GM12878 (cell line): Measurements from ENCODE around the gene XKR3. TPM values are rescaled to one million over a fixed set of nuclear protein-coding genes. Genes with fewer than 3 reads are reported as not detected.

ENCODE experiments used
- ATAC-seq: fragments of 200-7000 bp; cut with Tn5 transposase; 3 replicates; pipeline ENCODE4 v1.9.1; 2020; ENCODE audit warnings: mild to moderate bottlenecking, moderate library complexity
- BruUV-seq: library from RNA; stranded (reverse); fragments of 400-500 nt; replicated peaks from 2 replicates; lab custom pipeline; 2021; lab: Mats Ljungman, UMichigan
- CTCF ChIA-PET: fragments of 300-600 bp; sonication (Branson Sonifier 250); formaldehyde crosslinking; extraction: SDS; loops from one replicate; lab custom pipeline; 2021; ENCODE audit warnings: inconsistent platforms; lab: Yijun Ruan, JAX
- POLR2A ChIA-PET: fragments of 350-600 bp; formaldehyde crosslinking; extraction: SDS; loops from one replicate; lab custom pipeline; 2021; ENCODE audit warnings: inconsistent platforms; lab: Charles Lee
- RAD21 ChIA-PET: fragments of 300-600 bp; sonication (Branson Sonifier 250); formaldehyde crosslinking; loops from one replicate; lab custom pipeline; 2023; ENCODE audit warnings: antibody characterized with exemption; ENCODE audit not compliant: unreplicated experiment; lab: Charles Lee
- SMC1A ChIA-PET: fragments of 300-600 bp; sonication (Branson Sonifier 250); formaldehyde crosslinking; loops from one replicate; lab custom pipeline; 2023; ENCODE audit not compliant: unreplicated experiment, uncharacterized antibody; lab: Charles Lee
- DNase-seq: peaks from one replicate; pipeline ENCODE4 v3.0.0-alpha.2; 2011; ENCODE audit warnings: low read depth, low spot score
- FAIRE-seq: peaks from 3 replicates; lab custom pipeline; 2011; peaks lifted over from hg19 to GRCh38; lab: Jason Lieb, UNC
- H2AFZ ChIP-seq: 2 replicates; pipeline ENCODE4 v1.6.0; 2011; ENCODE audit warnings: low read depth, low read length, control low read depth; ENCODE audit not compliant: control insufficient read depth
- H3K27ac ChIP-seq: 2 replicates; pipeline ENCODE4 v1.5.1; 2011; ENCODE audit warnings: control low read depth; ENCODE audit not compliant: control insufficient read depth, insufficient read depth
- H3K27me3 ChIP-seq, 2 experiments: replicated peaks in 1 of 2; 2 replicates each; pipeline versions ENCODE4 v1.6.0 to v1.6.1; 2011; ENCODE audit warnings: low read length in 1 of 2; ENCODE audit not compliant: control insufficient read depth in 2 of 2, insufficient read depth in 2 of 2
- H3K36me3 ChIP-seq, 2 experiments: 2 replicates each; pipeline ENCODE4 v1.5.1; 2011; ENCODE audit warnings: low read length in 1 of 2; ENCODE audit not compliant: control insufficient read depth in 2 of 2, insufficient read depth in 2 of 2
- H3K4me1 ChIP-seq: 2 replicates; pipeline ENCODE4 v1.6.1; 2011; ENCODE audit warnings: mild to moderate bottlenecking, low read length, moderate library complexity, mixed read lengths; ENCODE audit not compliant: control insufficient read depth, insufficient read depth
- H3K4me2 ChIP-seq: 2 replicates; pipeline ENCODE4 v1.6.0; 2011; ENCODE audit warnings: control low read depth; ENCODE audit not compliant: control insufficient read depth, insufficient read depth
- H3K4me3 ChIP-seq: fragments of 200-600 bp; sonication (generic); 2 replicates; pipeline ENCODE4 v1.5.1; 2016
- H3K79me2 ChIP-seq: 2 replicates; pipeline ENCODE4 v1.6.0; 2011; ENCODE audit warnings: low read length; ENCODE audit not compliant: control insufficient read depth, insufficient read depth
- H3K9ac ChIP-seq: 2 replicates; pipeline ENCODE4 v1.8.0; 2011; ENCODE audit warnings: low read length, control low read depth, mixed read lengths; ENCODE audit not compliant: control insufficient read depth, insufficient read depth
- H3K9me3 ChIP-seq: replicated peaks from 3 replicates; pipeline ENCODE4 v1.5.1; 2011; ENCODE audit warnings: mild to moderate bottlenecking, low read length; ENCODE audit not compliant: control insufficient read depth, insufficient read depth
- H4K20me1 ChIP-seq: 2 replicates; pipeline ENCODE4 v1.6.0; 2011; ENCODE audit not compliant: control insufficient read depth, insufficient read depth
- ASH2L ChIP-seq: fragments of 300-600, 200-600 bp; sonication (generic); IDR thresholded peaks from 2 replicates; pipeline ENCODE4 v1.6.1; 2017; ENCODE audit warnings: low read depth, mild to moderate bottlenecking, borderline replicate concordance
- BCL11A ChIP-seq: IDR thresholded peaks from 2 replicates; pipeline ENCODE4 v1.6.1; 2011; ENCODE audit warnings: low read depth, low read length
- CHD4 ChIP-seq: fragments of 200-600 bp; sonication (generic); IDR thresholded peaks from 2 replicates; pipeline ENCODE4 v1.6.1; 2016; ENCODE audit warnings: mild to moderate bottlenecking
- DPF2 ChIP-seq: fragments of 450-650 bp; IDR thresholded peaks from 2 replicates; pipeline ENCODE4 v1.6.1; 2017; ENCODE audit warnings: mild to moderate bottlenecking
- FOS ChIP-seq: IDR thresholded peaks from 3 replicates; pipeline ENCODE4 v1.6.1; 2011; ENCODE audit warnings: borderline replicate concordance; ENCODE audit not compliant: insufficient read length; ENCODE audit errors: extremely low read depth
- FOXK2 ChIP-seq: fragments of 450-650 bp; IDR thresholded peaks from 2 replicates; pipeline ENCODE4 v1.6.1; 2017; ENCODE audit warnings: mild to moderate bottlenecking, moderate library complexity
- HSF1 ChIP-seq: fragments of 150-350 bp; IDR thresholded peaks from 2 replicates; pipeline ENCODE4 v1.6.1; 2014; ENCODE audit warnings: mild to moderate bottlenecking, low read depth, low read length
- IKZF1 ChIP-seq: fragments of 450-650 bp; conservative IDR thresholded peaks from 2 replicates; pipeline ENCODE4 v1.6.1; 2017; ENCODE audit warnings: antibody characterized with exemption, mild to moderate bottlenecking
- JUND ChIP-seq: IDR thresholded peaks from 2 replicates; pipeline ENCODE4 v1.6.1; 2012; ENCODE audit warnings: low read depth, mild to moderate bottlenecking, low read length, improper control_type of control experiment, moderate library complexity
- LARP7 ChIP-seq: fragments of 450-650 bp; IDR thresholded peaks from 2 replicates; pipeline ENCODE4 v1.6.1; 2017; ENCODE audit warnings: mild to moderate bottlenecking
- MTA3 ChIP-seq: IDR thresholded peaks from 2 replicates; pipeline ENCODE4 v1.6.1; 2012; ENCODE audit warnings: low read length, inconsistent platforms, borderline replicate concordance
- NFIC ChIP-seq: IDR thresholded peaks from 2 replicates; pipeline ENCODE4 v1.6.1; 2012; ENCODE audit warnings: low read depth, mild to moderate bottlenecking, inconsistent platforms, low read length, moderate library complexity
- PML ChIP-seq: IDR thresholded peaks from 2 replicates; pipeline ENCODE4 v1.6.1; 2012; ENCODE audit warnings: low read length, inconsistent platforms
- PRDM15 ChIP-seq: fragments of 450-650 bp; formaldehyde crosslinking; IDR thresholded peaks from 2 replicates; pipeline ENCODE4 v1.4.0; 2020; ENCODE audit warnings: mild to moderate bottlenecking, moderate library complexity
- RAD51 ChIP-seq: fragments of 450-650 bp; IDR thresholded peaks from 2 replicates; pipeline ENCODE4 v1.6.1; 2016; ENCODE audit warnings: moderate library complexity, mild to moderate bottlenecking, inconsistent platforms
- SIN3A ChIP-seq: IDR thresholded peaks from 2 replicates; pipeline ENCODE4 v1.6.1; 2012; ENCODE audit warnings: low read depth, low read length, improper control_type of control experiment
- SMAD5 ChIP-seq: IDR thresholded peaks from 2 replicates; pipeline ENCODE4 v1.6.1; 2016; ENCODE audit warnings: antibody characterized with exemption, low read depth
- ZNF24 ChIP-seq: fragments of 450-650 bp; IDR thresholded peaks from 2 replicates; pipeline ENCODE4 v1.6.1; 2017; ENCODE audit warnings: antibody characterized with exemption, mild to moderate bottlenecking
- ZNF274 ChIP-seq: IDR thresholded peaks from one replicate; pipeline ENCODE4 v1.8.0; 2011; ENCODE audit not compliant: insufficient read length, insufficient read depth
- WGBS: methylation state at CpG from one replicate; pipeline ENCODE4 v1.1.6; 2016; ENCODE audit warnings: low lambda C conversion rate; ENCODE audit not compliant: insufficient replicate concordance, insufficient coverage; ENCODE audit errors: missing lambda C conversion rate; 5-methylcytosine and 5-hydroxymethylcytosine counted together
- in situ Hi-C: fragments of 300-500 bp; cut with MboI; formaldehyde crosslinking; loops from 9 replicates; pipeline ENCODE4 v1.14.3; 2018; ENCODE audit warnings: mixed read lengths
- intact Hi-C: fragments of 100-400 bp; cut with micrococcal nuclease; formaldehyde crosslinking; loops from one replicate; pipeline ENCODE4 v1.14.2; 2022; ENCODE audit not compliant: unreplicated experiment
- polyA plus RNA-seq, 11 experiments: library from polyadenylated mRNA; depleted of rRNA in 4 of 11; unstranded in 6 of 11; stranded (reverse) in 5 of 11; fragments of >200 nt; fragmentation: Nextera tagmentation in 4 of 11; fragmentation: Illumina TruSeq in 1 of 11; extraction: Ambion mirVana in 4 of 11; extraction: Trizol in 1 of 11; gene quantifications; 1 replicate in 1 of 11; 2 replicates in 10 of 11; pipeline versions ENCODE4 v1.2.1 to v1.2.3, GENCODE V29; 2011 to 2016; ENCODE audit warnings: inconsistent platforms in 2 of 11, missing spikeins in 2 of 11, low read depth in 1 of 11
- total RNA-seq, 4 experiments: library from RNA; depleted of rRNA in 3 of 4; stranded (reverse); fragments of >200 nt in 3 of 4; fragmentation: Illumina TruSeq in 1 of 4; extraction: Trizol in 1 of 4; gene quantifications; 2 replicates each; pipeline versions ENCODE4 v1.2.1 to v1.2.3, GENCODE V29; 2013 to 2021
- TF ChIP-seq, protein P1 (sequence below): fragments of 450-650 bp; conservative IDR thresholded peaks from 2 replicates; pipeline ENCODE4 v1.6.1; 2017; ENCODE audit warnings: mild to moderate bottlenecking, moderate library complexity

XKR3 gene
- total and polyA plus RNA-seq, 10 of the 15 experiments (the other 5 are each of a cell fraction or from before 2014, with no cell fraction given), result 0.09 to 0.14 TPM; not detected in 8

GRCh38 chr22:16783453-16783852 lies 41.8 kb downstream of the XKR3 start:
- no peak for TF ChIP-seq JUND
- no peak for TF ChIP-seq HSF1
- TF ChIP-seq RAD51, result no peak
- no peak for TF ChIP-seq BCL11A
- TF ChIP-seq LARP7, result no peak
- TF ChIP-seq CHD4, result no peak
- TF ChIP-seq FOXK2, result no peak
- no peak for TF ChIP-seq ASH2L
- TF ChIP-seq SMAD5, result no peak
- TF ChIP-seq IKZF1, result no peak
- TF ChIP-seq, protein P1, sequence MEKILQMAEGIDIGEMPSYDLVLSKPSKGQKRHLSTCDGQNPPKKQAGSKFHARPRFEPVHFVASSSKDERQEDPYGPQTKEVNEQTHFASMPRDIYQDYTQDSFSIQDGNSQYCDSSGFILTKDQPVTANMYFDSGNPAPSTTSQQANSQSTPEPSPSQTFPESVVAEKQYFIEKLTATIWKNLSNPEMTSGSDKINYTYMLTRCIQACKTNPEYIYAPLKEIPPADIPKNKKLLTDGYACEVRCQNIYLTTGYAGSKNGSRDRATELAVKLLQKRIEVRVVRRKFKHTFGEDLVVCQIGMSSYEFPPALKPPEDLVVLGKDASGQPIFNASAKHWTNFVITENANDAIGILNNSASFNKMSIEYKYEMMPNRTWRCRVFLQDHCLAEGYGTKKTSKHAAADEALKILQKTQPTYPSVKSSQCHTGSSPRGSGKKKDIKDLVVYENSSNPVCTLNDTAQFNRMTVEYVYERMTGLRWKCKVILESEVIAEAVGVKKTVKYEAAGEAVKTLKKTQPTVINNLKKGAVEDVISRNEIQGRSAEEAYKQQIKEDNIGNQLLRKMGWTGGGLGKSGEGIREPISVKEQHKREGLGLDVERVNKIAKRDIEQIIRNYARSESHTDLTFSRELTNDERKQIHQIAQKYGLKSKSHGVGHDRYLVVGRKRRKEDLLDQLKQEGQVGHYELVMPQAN, result no peak
- no peak for TF ChIP-seq SIN3A
- no peak for TF ChIP-seq ZNF24
- no peak for TF ChIP-seq PML
- TF ChIP-seq ZNF274, result no peak
- no peak for TF ChIP-seq NFIC
- TF ChIP-seq FOS, result no peak
- TF ChIP-seq PRDM15, result no peak
- no peak for TF ChIP-seq MTA3
- TF ChIP-seq DPF2, result no peak
- Histone ChIP-seq H3K27ac (no peak overlapping the region), H2AFZ (no peak overlapping the region), H3K36me3 (no peaks in the 10 kb centered on the region), H3K27me3 (no peaks in the 10 kb centered on the region), H3K4me3 (no peak overlapping the region), H3K9ac (no peak overlapping the region), H3K79me2 (no peaks in the 10 kb centered on the region), H3K4me1 (no peaks in the 10 kb centered on the region), H3K9me3 (no peaks in the 10 kb centered on the region), H3K4me2 (no peak overlapping the region), H4K20me1 (no peaks in the 10 kb centered on the region)
- no peak; the same call in 2 of the 3 replicates for ATAC-seq
- no TSS peak for BruUV-seq
- POLR2A ChIA-PET, result no interaction called here
- in situ Hi-C loops (no loop called here), intact Hi-C loops (loop anchor here (5.0 kb wide), 1 partner anchor 39 kb away; no protein-coding TSS in a partner anchor)
- RAD21 ChIA-PET, result no interaction called here
- FAIRE-seq, result no peak
- no peak for DNase-seq
- SMC1A ChIA-PET, result interaction anchor here (1.0 kb wide), 1 partner anchor 9 kb away, joined by 5 read pairs; no protein-coding TSS in a partner anchor
- 18% methylated on average over 4 of the region's 4 CpGs for WGBS
- CTCF ChIA-PET, result interaction anchor here (1.3 kb wide), 1 partner anchor 54 kb away, joined by 3 read pairs; no protein-coding TSS in a partner anchor
